ENCODE results near the gene KCNJ14. TPM values are rescaled to one million over a fixed set of nuclear protein-coding genes. Genes with fewer than 3 reads are reported as not detected.

KCNJ14 gene
- total RNA-seq, 4 donors from 2014 or later: 0.57 to 1.3 (median 0.92) TPM

DNA sequence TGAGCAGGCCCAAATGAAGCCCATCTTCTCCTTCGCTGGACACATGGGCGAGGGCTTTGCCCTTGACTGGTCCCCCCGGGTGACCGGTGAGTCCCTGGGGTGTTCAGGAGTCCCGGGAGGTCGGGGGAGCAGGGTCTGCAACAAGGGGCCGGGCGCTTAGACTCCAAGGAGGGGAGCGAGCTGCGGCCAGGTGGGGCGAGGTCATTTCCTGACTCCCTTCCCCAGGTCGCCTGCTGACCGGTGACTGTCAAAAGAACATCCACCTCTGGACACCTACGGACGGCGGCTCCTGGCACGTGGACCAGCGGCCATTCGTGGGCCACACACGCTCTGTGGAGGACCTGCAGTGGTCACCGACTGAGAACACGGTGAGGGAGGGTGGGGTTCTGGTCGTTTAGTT is 4.9 kb upstream of the KCNJ14 start:
- no peak overlapping the region for H3K27ac ChIP-seq
- WGBS, 2 donors: 82 to 87% methylated on average over 3 to 10 of the region's 23 CpGs
- no peaks in the 10 kb centered on the region for H3K9me3 ChIP-seq
- no peaks in the 10 kb centered on the region for H3K27me3 ChIP-seq
- DNase-seq: no peak
- intact Hi-C loops (cut with DNase I): no loop called here
- no peak for TF ChIP-seq POLR2A (IDR thresholded peaks at IDR 0.05)
- TF ChIP-seq, protein P1, sequence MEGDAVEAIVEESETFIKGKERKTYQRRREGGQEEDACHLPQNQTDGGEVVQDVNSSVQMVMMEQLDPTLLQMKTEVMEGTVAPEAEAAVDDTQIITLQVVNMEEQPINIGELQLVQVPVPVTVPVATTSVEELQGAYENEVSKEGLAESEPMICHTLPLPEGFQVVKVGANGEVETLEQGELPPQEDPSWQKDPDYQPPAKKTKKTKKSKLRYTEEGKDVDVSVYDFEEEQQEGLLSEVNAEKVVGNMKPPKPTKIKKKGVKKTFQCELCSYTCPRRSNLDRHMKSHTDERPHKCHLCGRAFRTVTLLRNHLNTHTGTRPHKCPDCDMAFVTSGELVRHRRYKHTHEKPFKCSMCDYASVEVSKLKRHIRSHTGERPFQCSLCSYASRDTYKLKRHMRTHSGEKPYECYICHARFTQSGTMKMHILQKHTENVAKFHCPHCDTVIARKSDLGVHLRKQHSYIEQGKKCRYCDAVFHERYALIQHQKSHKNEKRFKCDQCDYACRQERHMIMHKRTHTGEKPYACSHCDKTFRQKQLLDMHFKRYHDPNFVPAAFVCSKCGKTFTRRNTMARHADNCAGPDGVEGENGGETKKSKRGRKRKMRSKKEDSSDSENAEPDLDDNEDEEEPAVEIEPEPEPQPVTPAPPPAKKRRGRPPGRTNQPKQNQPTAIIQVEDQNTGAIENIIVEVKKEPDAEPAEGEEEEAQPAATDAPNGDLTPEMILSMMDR (IDR thresholded peaks at IDR 0.05): no peak
- H3K4me3 ChIP-seq: no peak overlapping the region
- peaks cover 20 to 85% (median 43%) of the 10 kb centered on the region in 3 donors for H3K36me3 ChIP-seq
- peaks cover 6 to 33% (median 8%) of the 10 kb centered on the region in 3 donors for H3K4me1 ChIP-seq

GRCh38 chr19:48450863-48451262 is 4.5 kb upstream of the KCNJ14 start:
- Histone ChIP-seq H3K9me3 (no peaks in the 10 kb centered on the region), H3K4me3 (no peak overlapping the region), H3K27ac (no peak overlapping the region), H3K4me1 (peaks cover 6 to 32% (median 8%) of the 10 kb centered on the region in 3 donors), H3K36me3 (peaks cover 20 to 89% (median 47%) of the 10 kb centered on the region in 3 donors), H3K27me3 (no peaks in the 10 kb centered on the region)
- DNase-seq: no peak
- 94% methylated on average over 3 of the region's 15 CpGs; no CpG with 5 or more reads in 1 of the 2 donors for WGBS, 2 donors
- TF ChIP-seq POLR2A (IDR thresholded peaks at IDR 0.05): no peak
- intact Hi-C loops (cut with DNase I): no loop called here

DNA sequence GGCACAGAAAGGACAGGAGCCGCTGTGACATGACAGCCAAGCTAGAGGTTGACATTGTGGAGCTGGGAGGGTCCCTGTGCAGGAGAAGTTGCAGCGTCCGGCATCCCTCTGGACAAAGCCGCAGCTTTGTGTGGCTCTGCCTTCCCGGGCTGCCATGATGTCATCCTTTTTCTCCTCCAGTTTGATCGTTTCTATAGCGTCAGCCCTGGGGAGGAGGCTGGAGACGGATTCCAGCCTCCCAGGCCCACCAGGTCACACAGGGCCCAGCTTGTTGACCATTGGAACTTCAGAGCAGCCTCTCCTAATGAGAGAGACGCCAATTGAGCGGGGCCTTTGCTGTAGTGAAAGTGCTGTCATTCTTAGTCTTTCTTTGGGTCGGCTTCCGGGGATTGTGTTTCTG is 3.8 kb upstream of the KCNJ14 start:
- WGBS, 2 donors: 89 to 93% methylated on average over 12 of the region's 12 CpGs
- H3K27ac ChIP-seq: no peak overlapping the region

GRCh38 chr19:48452289-48453190 is 2.8 kb upstream of the KCNJ14 start:
- no peak overlapping the region for H3K27ac ChIP-seq
- peaks cover 20 to 100% (median 47%) of the 10 kb centered on the region in 3 donors for H3K36me3 ChIP-seq
- H3K4me1 ChIP-seq: peaks cover 0 to 18% (median 0%) of the 10 kb centered on the region in 3 donors
- 83 to 91% methylated on average over 6 to 11 of the region's 33 CpGs for WGBS, 2 donors
- TF ChIP-seq POLR2A (IDR thresholded peaks at IDR 0.05): no peak
- TF ChIP-seq, protein P1 (IDR thresholded peaks at IDR 0.05): no peak
- H3K4me3 ChIP-seq: no peak overlapping the region
- H3K9me3 ChIP-seq: no peaks in the 10 kb centered on the region
- intact Hi-C loops (cut with DNase I): no loop called here
- DNase-seq: no peak
- no peaks in the 10 kb centered on the region for H3K27me3 ChIP-seq

More for the DNA sequence above, 3.8 kb upstream of the KCNJ14 start:
- Histone ChIP-seq H3K27me3 (no peaks in the 10 kb centered on the region), H3K36me3 (peaks cover 20 to 97% (median 47%) of the 10 kb centered on the region in 3 donors), H3K4me1 (peaks cover 2 to 27% (median 5%) of the 10 kb centered on the region in 3 donors), H3K4me3 (no peak overlapping the region), H3K9me3 (no peaks in the 10 kb centered on the region)
- no peak for TF ChIP-seq POLR2A (IDR thresholded peaks at IDR 0.05)
- TF ChIP-seq, protein P1 (IDR thresholded peaks at IDR 0.05): no peak
- intact Hi-C loops (cut with DNase I): no loop called here
- no peak for DNase-seq

GRCh38 chr19:48454150-48454730 is 1.1 kb upstream of the KCNJ14 start:
- DNase-seq: no peak
- no peaks in the 10 kb centered on the region for H3K27me3 ChIP-seq
- TF ChIP-seq, protein P1 (IDR thresholded peaks at IDR 0.05): no peak
- TF ChIP-seq POLR2A (IDR thresholded peaks at IDR 0.05): no peak

More at GRCh38 chr19:48454150-48454730, 1.1 kb upstream of the KCNJ14 start:
- intact Hi-C loops (cut with DNase I): no loop called here
- WGBS, 2 donors: 87 to 96% methylated on average over 15 to 18 of the region's 22 CpGs
- no peak overlapping the region for H3K4me3 ChIP-seq
- H3K9me3 ChIP-seq: no peaks in the 10 kb centered on the region
- peaks cover 20 to 88% (median 47%) of the 10 kb centered on the region in 3 donors for H3K36me3 ChIP-seq
- peaks cover 0 to 13% (median 0%) of the 10 kb centered on the region in 3 donors for H3K4me1 ChIP-seq
- H3K27ac ChIP-seq: no peak overlapping the region

Data from esophagus squamous epithelium (tissue), 5 donors.